Stimulated activated CD4-positive, alpha-beta T cell treated with anti-CD3 and anti-CD28 coated beads, TNF-alpha, amount 100 ng/mL, for 24 hours (primary cell): ENCODE results near the gene ATRN.
"Not testable (repeated sequence)": the region's sequence is repeated elsewhere in the genome, so short reads cannot be mapped to it uniquely, and the experiment has no call there.

Experiments
- DNase-seq, 3 experiments: peaks; one replicate each; pipeline ENCODE4 v3.0.0-alpha.2; 2020; ENCODE audit warnings: low read depth in 3 of 3

The ATRN gene

DNA sequence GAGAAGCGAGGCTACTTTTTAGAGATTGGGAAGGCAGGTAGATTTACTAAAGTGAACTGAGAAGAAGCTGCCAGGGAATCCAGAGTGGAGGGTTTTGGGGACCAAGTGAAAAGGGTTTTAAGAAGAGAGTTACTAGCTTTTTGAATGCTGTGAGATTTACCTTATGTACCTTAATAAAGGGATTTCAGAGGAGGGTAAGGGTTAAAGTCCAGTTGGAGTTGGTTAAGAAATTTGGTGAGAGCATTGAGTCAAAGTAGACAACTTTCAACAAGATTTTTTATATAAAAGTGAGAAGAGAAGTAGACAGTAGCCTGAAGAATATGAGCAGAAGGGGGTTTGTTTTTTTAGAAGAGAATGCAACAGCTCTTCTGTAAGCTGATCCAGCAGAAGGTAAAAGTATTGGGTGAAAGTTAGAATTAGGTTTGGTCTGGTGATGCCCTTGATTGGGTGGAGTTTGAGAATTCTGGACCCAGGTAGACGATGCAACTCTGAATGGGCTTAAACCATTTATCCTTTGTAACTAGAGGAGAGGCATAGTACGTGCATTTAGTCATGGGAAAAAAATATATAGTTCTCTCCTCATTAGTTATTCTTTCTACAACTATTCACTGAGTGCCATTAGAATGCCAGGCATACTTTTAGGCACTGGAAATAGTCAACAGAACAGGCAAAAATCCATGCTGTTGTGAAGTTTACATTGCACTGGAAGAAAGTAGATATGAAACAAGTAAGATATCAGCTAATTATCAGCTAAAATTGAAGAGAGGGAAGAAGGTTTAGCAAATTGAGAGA, 44.8 kb downstream of the ATRN start:
- DNase-seq = no peak

DNA sequence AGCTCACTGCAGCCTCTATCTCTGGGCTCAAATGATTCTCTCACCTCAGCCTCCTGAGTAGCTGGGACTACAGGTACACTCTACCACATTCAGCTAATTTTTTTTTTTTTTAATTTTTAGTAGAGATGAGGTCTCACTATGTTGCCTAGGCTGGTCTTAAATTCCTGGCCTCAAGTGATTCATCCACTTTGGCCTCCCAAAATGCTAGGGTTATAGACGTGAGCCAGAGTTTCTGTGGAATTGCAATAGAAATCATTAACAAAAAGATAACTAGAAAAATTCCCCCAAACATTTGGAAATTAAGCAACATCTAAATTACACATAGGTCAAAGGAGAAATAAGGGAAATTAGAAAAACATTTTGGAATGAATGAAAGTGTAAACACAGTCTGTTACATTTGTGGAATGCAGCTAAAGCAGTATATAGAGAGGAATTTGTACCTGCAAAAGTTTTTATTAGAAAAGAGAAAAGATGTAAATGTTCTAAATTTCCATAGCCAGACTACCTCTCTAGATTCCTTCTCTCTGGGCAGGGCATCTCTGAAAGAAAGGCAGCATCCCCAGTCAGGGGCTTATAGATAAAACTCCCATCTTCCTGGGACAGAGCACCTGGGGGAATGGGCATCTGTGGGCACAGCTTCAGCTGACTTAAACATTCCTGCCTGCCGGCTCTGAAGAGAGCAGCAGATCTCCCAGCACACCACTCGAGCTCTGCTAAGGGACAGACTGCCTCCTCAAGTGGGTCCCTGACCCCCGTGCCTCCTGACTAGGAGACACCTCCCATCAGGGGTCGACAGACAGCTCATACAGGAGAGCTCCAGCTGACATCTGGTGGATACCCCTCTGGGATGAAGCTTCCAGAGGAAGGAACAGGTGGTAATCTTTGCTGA, 51.3 kb downstream of the ATRN start:
- DNase-seq = no peak

DNA sequence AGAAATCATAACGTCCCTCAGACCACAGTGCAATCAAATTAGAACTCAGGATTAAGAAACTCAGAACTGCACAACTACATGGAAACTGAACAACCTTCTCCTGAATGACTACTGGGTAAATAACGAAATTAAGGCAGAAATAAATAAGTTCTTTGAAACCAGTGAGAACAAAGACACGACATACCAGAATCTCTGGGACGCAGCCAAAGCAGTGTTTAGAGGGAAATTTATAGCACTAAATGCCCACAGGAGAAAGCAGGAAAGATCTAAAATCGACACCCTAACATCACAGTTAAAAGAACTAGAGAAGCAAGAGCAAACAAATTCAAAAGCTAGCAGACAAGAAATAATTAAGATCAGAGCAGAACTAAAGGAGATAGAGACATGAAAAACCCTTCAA, 53.9 kb downstream of the ATRN start:
- not testable (repeated sequence) for DNase-seq

DNA sequence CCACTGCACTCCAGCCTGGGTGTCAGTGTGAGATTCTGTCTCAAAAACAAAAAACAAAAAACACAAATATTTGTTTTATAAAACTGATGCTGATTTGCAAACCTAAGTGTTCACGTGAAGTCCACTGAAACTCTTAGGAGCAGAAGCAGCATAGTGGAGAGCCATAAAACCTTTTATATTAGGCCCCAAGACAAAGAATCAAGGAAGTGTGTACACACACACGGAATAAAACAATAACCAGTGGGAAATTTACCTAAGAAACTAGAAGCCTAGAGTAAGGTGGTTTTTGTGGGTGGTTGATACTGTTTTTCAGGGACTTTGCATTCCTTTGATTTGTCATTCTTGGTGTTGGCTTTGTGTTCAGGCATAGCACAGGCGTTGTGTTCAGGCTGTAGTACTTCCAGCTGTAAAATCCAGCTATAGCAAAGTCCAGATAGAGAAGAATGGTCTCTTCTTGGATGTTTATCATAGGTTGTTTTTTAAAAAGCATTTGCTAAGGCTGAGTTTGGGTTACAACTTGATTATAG, 61.3 kb downstream of the ATRN start:
- DNase-seq = no peak

DNA sequence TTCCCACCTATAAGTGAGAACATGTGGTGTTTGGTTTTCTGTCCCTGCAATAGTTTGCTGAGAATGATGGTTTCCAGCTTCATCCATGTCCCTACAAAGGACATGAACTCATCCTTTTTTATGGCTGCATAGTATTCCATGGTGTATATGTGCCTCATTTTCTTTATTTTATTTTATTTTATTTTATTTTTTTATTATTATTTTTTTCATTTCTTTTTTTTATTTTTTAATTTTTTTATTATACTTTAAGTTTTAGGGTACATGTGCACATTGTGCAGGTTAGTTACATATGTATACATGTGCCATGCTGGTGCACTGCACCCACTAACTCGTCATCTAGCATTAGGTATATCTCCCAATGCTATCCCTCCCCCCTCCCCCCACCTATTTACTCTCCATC, 66.9 kb downstream of the ATRN start:
- DNase-seq = not testable (repeated sequence)

DNA sequence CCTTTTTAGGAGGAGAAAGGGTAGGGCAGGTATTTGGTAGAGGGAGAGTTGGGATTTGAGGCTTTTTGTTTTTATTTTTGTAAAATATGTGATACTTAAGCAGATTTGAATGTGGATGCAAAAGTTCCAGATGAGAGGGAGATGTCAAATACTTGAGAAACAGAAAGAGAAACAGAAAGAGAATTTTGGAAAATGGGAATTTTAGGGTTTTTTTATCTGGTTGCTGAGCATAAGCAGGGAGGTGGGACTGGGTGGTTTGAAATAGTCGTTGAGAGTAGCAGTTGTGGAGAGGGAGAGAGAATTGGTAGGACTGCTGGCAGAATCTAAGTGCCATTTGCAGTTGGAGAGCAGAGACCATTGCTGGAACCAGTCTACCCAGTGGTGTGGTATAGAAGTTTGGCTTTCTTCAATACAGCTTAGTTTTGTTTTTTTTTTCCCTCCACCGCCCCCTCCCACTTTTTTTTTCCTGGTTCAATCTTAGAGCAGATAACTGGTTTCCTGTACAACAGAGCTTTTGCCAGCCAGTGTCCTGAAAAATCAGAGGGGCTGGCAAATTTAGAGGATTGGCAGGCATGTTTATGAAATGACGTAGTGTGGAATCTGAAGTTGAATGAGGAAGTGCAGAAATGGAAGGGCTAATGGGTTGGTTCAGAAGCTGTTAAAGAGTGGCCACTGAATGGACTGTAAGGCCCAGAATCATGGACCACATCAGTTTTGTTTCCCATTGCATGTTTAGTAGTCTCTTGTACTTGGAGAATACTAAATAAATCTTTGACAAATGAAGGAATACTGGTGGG, 68.7 kb downstream of the ATRN start:
- DNase-seq = no peak

DNA sequence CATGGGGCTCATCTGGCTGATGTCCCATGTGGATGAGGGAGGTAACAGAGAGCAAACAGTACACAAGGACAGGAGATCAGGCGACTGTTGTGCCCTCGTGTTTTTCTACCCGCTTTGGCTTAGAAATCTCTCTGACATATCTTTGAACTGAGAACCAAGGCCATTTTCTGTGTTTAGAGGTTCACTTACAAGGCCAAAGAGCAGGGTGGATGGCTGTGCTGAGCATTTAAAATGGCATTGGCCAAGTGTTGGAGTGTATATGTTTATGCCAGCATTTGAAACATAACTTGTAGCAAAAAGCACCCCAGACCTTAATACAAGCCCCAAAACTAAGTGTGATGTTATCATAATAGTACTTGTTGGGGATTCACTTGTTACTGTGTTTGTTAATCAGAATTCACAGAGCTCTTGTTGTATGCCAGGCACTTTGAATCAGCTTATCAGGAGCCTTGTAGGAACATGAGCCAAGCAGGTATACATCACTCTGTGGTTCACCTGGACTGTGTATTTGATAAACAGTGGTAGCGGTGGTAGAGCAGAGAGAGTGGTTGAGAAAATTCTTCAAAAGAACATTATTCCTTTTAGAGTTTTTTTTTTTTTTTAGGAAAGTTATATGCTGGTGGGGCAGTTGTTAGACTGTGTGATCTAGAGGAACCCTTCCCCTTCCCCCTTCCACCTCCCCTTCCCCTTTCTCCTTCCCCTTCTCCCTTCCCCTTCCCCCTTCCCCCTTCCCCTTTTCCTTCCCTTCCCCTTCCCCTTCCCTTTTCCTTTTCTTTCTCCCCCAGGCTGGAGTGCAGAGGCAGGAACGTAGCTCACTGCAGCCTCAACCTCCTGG, 71.3 kb downstream of the ATRN start:
- no peak for DNase-seq

DNA sequence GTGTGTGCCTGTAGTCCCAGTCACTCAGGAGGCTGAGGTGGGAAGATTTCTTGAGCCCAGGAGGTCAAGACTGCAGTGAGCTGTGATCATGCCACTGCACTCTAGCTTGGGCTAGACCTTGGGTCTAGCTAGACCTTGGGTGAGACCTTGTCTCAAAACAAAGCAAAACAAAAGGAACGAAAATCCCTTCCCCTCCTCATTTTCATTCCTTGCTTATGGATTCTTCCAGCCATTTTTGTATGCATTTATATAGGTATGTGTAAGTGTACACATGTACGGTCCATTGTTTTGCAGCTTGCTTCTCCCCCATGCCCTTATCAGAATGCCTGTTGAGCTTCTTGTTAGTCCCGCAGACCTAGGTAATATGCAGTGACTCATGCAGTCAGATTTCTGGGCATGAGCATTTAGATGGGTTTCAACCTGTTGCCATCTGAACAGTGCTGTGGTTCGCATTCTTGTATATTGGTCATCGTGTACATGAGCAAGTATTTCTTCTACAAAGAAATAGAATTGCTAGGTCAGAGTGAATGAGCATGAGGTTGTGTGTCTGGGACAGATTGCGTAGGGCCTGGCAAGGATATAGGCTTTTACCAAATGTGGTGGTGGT, 73.2 kb downstream of the ATRN start:
- DNase-seq = no peak

DNA sequence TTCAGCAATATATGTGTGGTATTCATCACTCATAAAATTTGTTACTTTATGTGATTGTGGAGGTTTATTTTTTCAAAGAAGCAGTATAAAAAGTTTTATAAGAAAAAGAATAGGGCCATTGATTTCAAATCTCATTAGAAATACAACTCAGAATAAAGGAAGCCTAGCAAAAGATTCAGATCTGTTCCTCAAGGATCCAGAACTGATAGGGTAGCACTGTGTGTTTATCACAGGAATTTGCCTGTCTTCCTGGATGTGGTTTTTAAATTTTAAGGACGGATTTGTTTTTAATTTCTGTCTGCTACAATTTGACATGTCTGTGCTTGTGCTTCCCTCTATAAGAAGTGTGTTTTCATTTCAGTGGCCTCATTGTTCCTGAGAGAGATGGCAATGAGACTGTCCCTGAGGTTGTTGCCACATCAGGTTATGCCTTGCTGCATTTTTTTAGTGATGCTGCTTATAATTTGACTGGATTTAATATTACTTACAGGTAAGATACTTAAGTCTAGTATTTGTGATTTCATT, 74.6 kb downstream of the ATRN start:
- no peak for DNase-seq

DNA sequence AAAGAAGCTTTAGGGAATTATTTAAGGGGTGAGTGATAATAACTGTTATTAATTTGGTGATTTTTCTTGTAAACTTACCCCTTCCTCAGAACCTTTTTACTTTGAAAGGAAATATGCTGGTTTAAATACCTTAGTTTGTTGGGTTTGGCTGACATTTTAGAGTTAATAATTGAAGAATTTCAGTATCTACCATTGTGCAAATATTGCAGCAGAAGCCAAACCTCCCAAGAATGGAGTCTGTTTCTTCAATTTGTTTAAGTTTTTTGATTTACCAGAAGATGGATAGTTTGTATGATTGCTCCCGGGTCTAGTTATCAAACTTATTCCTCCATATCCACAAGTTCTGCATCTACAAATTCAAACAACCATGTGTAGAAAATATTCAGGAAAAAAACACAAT, 77.1 kb downstream of the ATRN start:
- DNase-seq = no peak

DNA sequence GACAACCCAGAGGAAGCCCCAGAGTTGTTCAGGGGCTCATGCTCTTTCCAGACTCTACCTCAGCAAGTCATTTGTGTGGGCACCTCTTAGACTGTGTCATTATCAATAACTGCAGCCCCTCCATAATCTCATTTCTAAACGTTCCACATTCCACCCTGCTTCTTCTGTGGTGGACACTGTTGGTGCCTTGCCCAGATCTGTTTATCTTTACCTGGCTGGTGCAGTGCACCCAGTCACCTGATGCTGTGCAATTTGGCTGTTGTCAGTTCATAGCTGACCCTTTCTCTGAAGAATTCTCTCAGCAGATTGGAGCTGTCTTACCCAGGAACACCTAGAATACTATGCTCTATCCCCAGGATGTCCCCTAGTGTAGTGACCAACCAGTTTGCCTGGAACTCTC, 80.0 kb downstream of the ATRN start:
- DNase-seq = no peak

DNA sequence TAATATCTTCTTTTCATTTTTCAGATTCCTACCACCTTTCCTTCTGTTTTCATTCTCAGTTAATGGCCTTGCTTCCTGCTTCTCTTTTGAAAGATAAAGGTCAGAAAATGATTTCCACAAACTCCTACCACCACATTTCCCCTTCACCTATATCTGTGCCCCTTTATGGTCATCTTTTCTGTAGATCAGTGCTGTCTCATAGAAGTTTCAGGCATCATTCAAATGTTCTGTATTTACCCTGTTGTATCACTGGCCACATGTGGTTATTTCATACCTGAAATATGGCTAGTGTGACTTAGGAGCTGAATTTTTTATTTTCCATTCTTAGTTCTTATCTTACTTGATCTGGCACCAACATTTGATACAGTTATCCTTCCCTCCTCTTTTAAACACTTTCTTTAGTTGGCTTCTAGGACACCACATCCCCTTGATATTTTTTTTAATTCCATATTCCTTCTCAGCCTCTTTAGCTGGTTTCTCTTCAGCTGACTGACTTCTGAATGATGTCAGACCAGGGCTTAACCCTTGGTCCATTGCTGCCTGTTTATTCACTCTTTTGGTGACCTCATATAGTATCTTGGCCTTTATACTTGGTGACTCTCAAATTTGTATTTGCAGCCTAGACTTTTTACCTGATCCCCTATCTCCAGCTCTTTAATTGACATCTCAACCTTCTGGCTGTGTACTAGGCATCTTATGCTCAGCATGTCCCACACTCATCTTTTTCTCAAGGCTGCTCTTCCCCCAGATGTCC, 81.0 kb downstream of the ATRN start:
- DNase-seq = no peak

DNA sequence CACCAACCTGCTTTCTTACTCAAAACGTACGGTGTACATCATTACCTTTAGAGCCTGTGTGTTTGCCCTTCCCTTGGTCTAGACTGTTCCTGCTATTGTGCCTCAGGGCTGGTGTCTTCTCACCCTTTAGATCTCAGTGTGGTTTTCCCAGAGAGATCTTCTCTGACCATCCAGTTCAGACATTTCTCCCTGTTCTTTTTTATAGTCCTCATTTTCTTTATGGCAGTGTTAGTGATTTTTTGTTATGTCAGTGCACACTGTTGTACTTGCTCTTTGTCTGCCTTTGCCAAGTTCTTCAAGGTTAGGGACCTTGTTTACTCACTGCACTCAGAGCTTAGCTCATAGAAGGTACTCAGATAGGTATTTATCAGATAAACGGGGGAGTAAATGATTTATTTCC, 82.8 kb downstream of the ATRN start:
- DNase-seq = no peak

DNA sequence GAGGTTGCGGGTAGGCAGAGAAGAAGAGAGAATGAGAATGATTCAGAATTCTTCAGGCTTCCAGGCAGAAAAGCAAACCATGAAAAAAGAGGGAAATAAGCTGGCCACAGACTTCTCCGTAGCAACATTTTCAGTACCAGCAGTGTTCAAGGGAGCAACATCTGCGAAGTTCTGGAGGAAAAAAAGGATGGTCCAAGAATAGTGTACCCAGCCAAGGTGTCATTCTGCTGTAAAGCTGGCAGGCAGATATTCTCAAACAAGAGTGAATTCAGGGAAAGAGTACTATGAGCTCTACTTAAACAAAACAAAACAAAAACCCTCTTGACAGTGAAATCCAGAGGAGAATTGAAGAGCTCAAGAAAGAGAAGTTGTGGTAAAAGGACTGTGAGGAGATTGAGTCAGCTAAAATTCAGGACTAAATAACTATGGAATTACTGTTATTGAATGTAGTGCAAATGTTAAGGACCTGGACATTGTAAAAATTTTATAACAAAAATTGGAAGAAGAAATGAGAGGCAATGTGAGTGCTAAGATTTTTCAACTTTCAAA, 86.5 kb downstream of the ATRN start:
- DNase-seq = no peak

DNA sequence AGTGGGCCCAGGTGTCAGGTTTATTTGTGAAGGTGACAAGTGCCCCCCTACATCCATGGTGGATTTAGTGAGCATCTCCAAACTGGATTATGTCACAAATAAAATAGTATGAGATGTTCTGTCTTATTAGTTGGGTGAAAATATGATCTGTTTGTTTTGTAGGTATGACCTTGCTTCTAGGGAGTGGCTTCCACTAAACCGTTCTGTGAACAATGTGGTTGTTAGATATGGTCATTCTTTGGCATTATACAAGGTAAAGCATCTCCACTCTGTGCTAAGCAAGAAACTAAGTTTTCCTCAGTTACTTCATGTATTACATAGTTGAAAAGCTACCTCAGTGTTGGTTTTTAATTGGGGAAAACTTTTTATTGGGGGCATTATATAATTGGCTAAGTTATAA, 88.4 kb downstream of the ATRN start:
- DNase-seq = no peak

DNA sequence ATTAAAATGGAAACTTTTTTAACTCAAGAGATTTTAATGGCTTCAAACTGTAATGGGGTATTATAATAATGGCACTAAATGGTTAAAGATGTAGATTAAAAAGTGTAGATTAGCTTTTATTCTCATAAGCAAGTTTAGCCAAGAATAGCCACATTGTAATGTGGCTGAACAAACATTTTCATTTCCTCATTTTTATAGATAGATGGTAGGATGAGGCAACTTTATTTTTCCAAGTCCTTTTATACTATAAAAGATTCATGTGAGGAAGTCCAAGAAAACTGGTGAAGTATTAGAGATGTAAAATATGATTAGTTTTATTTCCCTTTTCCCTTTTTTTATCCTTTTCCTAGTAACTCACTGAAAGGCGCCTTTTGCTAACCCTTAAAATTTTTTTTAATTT, 88.8 kb downstream of the ATRN start:
- no peak for DNase-seq

DNA sequence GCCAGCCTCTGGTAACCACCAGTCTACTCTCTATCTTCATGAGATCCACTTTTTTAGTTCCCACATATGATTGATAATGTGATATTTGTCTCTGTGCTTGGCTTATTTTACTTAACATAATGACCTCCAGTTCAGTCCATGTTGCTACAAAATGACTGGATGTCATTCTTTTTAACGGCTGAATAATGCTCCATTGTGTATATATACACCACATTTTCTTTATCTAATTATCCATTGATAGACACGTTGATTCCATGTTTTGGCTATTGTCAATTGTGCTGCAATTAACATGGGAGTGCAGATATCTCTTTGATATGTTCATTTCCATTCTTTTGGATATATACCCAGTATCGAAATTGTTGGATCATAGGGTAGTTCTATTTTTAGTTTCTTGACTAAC, 89.3 kb downstream of the ATRN start:
- DNase-seq = no peak

DNA sequence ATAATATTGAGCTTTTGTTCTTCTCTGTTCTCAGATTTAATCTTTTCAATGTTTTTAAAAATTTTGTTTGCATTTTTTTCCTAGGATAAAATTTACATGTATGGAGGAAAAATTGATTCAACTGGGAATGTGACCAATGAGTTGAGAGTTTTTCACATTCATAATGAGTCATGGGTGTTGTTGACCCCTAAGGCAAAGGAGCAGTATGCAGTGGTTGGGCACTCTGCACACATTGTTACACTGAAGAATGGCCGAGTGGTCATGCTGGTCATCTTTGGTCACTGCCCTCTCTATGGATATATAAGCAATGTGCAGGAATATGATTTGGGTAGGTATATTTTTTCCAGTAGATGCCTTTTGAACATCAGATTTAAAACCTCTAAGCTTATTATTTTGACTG, 89.8 kb downstream of the ATRN start:
- no peak for DNase-seq

DNA sequence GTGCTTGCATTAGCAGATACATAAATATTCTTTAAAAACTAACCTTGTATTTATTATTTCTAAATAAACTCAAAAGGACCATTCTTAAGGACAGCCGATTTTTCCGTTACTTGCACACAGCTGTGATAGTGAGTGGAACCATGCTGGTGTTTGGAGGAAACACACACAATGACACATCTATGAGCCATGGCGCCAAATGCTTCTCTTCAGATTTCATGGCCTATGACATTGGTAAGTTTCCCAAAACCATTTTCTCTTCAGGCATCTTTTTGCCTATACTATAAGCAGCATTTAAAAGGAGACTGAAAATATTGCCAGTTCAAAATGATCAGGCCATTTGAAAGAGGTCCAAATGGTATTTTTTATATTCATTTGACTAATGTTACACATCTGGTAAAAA, 92.3 kb downstream of the ATRN start:
- no peak for DNase-seq
